SKM-1 treated with dmso at 0.1 percent for 144 hours (cell line): ENCODE data around the gene YWHAB.
"Not testable (repeated sequence)": the region's sequence is repeated elsewhere in the genome, so short reads cannot be mapped to it uniquely, and the experiment has no call there.

Source experiments
- DNase-seq: peaks from one replicate; lab custom pipeline; 2025; ENCODE audit not compliant: unreplicated experiment; lab: John Stamatoyannopoulos, UW

Gene YWHAB

GRCh38 chr20:44885392-44886265 lies at the start of gene YWHAB:
YWHAB (plus strand) TSS chr20:44885705; CDS start chr20:44901534, 15,829 bp downstream.
- peak; percentile 98 for DNase-seq

GRCh38 chr20:44836601-44837120 lies 48.8 kb upstream of the YWHAB start:
- DNase-seq, result no peak

DNA sequence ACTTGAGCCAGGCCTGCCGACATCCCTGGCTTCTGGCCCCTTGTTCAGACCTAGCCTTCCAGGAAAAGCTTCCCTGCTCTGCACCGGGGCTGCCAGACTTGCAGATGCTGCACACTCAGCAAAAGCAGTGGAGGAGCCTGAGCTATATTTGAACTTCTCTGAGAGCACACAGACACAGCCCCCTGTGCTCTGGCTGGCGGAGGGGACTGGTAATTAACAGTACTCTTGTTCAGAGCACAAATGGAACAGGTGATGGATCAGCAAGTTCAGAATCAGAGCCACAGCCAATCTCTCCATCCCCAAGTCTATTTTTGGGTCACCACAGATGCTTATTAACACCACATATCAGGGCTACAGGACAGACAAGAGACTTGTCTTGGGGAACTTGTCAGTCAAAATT lies 47.6 kb upstream of the YWHAB start:
- no peak for DNase-seq

- DNase-seq, result no peak
Measured at GRCh38 chr20:44838521-44838920, 47.0 kb upstream of the YWHAB start.

- no peak for DNase-seq
Measured at GRCh38 chr20:44839481-44839880, 46.0 kb upstream of the YWHAB start.

DNA sequence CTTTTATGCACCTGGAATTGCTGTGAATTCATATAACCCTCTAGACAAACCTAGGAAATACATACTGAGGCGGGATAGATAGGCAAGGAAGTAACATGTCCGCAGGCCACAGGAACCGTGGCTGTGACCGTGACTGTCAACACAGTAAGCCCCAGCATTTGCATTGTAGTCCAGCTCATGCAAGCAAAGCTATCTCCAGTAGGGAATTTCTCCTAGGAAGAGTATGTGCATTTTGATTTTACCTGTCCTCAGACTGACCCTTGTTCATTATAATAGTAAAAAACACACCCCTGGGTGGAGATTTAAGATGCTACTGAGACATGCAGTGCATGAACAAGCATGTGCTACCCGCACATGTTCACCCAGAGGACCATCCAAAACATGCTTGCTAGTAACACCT lies 44.7 kb upstream of the YWHAB start:
- no peak for DNase-seq

GRCh38 chr20:44841955-44842354 lies 43.5 kb upstream of the YWHAB start:
- DNase-seq, result no peak

DNA sequence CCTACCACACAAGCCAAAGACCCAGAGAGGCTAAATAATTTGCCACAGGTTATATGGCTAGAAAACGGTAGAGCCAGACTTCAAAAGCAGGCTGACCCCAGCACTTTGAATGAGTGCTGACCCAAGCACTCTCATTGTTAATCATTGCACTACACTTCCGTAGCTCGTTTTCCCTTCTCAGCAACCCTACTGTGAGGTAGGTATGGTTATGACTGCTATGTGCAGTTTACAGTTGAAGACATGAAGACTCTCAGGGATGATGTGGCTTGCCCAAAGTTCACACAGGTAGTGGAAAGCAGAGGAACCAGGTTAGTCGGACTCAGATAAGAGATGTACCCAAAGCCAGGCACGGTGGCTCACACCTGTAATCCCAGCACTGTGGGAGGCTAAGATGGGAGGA lies 41.6 kb upstream of the YWHAB start:
- DNase-seq, result no peak

GRCh38 chr20:44848254-44849015 lies 37.1 kb upstream of the YWHAB start:
- DNase-seq, result no peak

DNA sequence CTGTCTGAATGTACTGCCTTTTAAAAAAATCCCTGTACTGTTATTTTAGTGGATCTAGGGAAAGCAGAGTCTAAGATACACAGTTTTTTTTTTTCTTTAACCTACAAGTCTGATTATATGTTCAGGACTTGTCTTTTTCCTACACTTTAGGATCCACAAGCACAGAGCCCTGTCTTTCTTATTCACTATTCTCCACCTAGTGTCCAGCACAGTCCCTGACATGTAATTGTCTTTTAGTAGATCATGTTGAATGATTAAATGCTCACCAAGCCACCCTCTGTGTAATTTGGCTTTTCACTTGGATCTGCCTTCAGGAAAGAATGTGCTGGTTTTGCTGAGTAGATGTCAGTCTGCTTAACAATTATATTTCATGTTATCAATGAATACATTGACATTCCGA lies 35.8 kb upstream of the YWHAB start:
- DNase-seq, result no peak

GRCh38 chr20:44850272-44850671 lies 35.2 kb upstream of the YWHAB start:
- no peak for DNase-seq

GRCh38 chr20:44850837-44851236 lies 34.7 kb upstream of the YWHAB start:
- DNase-seq, result no peak

DNA sequence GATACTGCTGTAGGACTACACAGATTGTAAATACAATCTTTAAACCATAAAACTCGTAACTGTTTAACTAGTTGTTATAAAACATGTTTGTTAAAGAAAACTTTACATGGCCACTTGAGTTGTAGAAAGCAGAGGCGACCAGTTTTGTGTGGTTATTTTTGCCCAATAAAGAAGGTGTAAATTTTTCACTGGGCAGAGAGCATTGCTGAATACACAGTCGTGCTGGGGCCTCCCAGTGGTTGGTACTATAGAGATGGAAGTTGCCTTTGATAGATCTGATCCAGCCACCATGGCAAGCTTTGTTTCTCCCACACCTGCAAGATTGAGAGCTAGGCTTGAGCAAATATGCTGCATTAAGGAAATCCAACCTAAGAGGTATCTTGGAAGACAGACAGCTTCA lies 34.0 kb upstream of the YWHAB start:
- no peak for DNase-seq

DNA sequence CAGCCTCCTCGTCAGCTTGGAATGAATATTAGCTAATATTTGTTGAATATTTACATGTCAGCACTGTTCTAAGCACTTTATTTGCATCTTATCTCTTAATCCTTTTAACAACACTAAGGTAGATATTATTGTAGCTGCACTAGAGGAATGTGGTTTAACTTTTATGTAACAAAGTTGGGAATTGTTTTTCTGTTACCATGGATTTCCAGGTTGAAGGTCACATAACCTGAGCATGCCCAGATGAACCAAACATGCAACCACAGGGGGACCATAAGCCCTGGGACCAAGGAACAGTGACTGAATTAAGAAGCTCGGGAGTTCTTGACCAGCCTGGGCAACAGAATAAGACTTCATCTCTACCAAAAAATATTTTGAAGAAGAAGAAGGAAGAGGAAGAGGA lies 29.1 kb upstream of the YWHAB start:
- no peak for DNase-seq

GRCh38 chr20:44856856-44857448 lies 28.6 kb upstream of the YWHAB start:
- no peak for DNase-seq

DNA sequence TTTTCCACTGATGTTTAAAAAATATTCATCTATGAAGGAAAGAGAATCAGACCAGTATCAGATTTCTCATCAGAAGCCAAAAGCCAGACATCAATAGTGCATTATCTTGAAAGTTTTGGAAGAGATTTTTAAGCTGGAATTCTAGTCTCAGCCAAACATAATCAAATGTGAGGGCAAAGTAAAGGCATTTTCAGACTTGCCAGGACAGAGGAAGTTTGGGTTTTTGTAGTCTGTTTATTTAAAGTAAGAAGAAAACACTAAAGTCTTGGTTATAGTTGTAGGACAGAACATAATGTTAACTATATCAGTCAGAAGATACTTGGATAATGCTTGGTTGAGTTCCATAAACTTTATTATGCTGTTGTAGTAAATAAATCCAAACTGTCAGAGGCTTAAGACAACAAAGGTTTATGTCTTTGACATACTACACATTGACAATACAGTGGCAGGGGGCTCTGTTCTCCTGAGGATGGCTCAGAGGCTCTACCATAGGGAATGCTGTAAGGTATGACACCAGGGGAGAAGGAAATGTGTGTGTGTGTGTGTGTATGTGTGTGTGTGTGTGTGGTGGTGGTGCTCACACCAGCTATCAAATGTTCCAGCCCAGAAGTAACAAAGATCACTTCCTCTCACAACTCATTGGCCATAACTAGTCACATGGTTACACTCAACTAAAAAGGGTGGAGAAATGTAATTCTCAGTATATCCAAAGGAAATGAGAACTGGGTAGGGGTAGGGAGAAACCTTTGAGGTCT lies 26.7 kb upstream of the YWHAB start:
- no peak for DNase-seq

DNA sequence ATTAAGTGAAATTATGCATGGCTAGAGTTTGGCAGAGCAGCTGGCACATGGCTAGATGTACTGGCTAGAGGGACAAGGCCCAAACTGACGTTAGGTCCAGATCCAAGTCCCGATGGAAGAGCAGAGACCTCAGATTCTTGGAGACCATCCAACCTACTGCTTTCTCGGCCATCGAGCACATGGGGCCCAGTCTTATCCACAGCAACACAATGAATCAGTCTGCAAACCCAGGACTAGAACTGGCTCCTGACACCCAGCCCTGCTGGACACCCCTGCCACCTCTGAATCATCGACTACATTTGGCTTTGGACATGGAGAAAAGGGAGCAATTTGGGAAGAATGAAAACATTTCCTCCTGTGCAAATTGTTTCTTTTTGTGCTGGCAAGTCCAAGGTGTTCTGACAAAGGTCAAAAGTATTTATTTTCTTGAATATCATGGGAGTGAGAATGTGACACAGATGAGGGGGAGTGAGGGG lies 23.9 kb upstream of the YWHAB start:
- no peak for DNase-seq

DNA sequence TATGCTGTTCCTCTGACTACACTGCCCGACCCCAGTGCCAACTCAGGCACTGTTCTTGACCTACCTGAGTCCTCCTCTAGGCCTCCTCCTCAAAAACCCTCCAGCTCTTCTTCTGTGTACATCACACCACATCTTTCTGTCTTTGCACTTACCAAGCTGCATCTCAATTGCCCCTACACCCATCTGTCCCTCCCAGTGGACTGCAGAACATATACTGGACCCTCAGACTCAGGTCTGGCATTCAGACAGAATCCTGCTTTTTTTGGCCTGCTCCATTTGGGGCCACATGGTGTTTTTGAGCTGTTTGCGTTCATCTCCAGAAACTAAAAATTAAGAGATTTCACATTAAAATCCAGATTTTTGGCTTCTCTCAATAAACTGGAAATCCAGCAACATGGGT lies 23.2 kb upstream of the YWHAB start:
- DNase-seq, result no peak

DNA sequence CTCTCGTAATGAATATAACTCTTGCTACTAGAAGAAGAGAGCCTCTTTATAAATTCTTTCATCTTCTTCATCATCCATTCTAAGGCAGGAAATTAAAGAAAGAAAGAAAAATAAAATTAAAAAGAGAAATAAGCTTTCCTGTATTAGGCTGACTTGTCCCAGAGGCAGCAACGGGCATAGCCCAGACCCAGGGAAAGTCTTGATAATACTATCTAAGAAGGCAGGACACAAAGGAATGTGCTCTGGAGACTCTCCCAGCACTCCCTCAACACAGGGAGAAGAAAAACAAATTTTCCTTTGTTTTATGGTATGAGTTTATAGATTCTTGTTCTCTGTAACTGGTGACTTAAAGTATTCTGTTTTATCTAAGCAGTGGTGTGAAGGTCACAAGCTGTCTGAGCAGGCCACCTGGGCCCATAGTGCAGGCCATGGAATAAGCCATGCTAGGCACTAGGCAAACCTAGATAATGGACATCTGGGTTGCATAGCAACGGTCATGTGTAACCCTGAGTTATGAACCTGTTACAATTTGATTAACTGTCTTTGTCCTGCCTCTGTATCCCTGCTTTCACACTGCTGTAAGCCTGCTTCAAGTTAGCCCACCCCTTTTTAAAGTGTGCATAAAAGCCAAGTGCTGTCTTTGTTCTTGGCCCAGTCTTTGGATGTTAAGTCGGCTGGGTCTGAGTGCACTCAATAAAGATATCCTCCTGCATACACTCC lies 22.0 kb upstream of the YWHAB start:
- not testable (repeated sequence) for DNase-seq

DNA sequence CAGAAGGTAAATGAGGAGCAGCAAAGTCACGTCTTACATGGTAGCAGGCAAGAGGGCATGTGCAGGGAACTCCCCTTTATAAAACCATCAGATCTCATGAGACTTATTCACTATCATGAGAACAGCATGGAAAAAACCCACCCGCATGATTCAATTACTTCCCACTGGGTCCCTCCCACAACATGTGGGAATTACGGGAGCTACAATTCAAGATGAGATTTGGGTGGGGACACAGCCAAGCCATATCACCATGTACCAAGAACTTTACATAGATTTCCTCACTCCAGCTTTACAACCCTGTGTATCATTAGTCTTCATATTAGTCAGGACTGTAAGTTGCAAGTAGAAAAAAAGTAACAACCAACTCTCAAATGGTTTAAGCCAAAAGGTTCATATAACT lies 21.0 kb upstream of the YWHAB start:
- DNase-seq, result not testable (repeated sequence)
